HL-60/S4 (cell line): Measurements from ENCODE around the gene RPRD1B.

Experiments used
- in situ Hi-C: fragments of 300-500 bp; cut with MboI; formaldehyde crosslinking; loops from 2 replicates; pipeline ENCODE4 v1.14.3; 2022; ENCODE audit warnings: low sequenced_read_pairs

Gene RPRD1B

DNA sequence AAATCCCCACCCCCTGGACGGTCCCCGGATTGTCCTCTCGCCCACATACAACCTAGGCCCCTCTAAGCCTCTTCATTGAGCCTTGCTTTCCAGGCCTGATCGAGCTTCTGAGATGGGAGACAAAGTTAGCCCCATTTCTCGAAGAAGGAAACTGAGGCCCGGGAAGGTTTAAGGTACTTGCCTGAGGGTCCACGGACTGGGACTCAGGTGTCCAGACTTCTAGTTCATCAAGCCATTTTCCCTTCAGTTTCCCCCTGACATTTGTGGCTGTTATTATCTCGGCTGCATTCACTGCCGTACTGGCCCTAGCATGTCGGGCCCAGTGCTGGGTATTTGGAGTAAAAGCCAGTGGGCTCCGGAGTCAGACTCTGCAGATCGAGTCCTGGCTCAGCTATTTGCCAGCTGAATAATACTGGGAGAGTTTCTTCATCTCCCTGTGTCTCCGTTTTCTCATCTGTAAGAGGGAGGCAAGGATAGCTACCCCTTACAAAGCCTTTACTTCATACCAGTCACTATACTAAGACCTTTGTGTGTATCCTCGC lies 633 bp downstream of the RPRD1B start:
- in situ Hi-C loops, result no loop called here

DNA sequence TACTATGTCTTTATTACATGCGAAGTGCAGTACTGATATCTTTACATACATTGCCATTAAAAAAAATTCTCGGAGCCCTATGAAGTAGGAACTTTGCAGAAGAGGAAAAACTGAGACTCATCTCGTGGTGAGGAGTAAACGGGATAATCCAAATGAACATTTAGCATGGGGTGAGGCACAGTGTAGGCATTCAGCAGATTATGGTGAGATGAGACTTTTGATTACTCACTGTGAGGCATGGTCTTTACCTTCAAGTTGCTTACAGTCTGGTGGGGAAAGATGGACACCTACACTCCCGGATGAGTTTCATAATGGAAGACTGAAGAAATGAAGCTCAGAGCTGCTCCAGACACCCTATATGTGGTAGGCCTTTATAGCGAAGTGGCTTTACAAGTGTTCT lies 1.4 kb downstream of the RPRD1B start:
- in situ Hi-C loops, result no loop called here

DNA sequence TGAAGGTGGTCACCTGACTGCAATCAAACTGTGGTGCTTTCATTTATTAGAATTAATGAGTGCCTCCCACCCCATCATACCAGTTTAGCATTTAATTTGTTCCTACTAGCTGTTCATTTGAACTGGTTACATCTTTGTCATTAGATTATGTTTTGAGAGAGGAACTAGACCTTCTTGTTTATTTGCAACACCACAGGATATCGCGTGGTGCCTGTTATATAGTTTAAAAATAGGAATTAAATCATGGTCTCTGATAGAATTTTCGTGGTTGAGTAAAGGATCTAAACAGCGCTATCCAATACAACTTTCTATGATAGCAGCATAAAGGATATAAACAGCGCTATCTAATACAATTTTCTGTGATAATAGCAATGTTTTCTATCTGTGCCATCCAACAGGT lies 2.8 kb downstream of the RPRD1B start:
- in situ Hi-C loops, result no loop called here

DNA sequence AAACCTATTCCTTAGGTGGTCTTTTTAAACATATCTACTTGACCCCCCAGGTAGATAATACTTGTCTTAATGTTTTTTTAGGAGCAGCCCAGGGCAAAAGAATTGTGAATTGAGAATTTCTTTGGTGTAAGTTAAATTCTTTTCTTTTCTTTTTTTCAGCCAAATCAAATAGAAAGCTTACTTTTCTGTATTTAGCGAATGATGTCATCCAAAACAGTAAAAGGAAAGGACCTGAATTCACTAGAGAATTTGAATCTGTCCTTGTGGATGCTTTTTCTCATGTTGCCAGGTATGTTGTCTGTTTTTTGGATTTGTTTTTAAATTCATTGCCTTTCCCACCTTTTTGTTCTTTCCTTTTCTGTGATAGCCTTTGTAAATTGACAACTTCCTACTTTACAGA lies 6.7 kb downstream of the RPRD1B start:
- in situ Hi-C loops, result no loop called here

GRCh38 chr20:38043512-38044300 lies 10.2 kb downstream of the RPRD1B start:
- in situ Hi-C loops, result no loop called here

GRCh38 chr20:38044685-38045084 lies 11.1 kb downstream of the RPRD1B start:
- in situ Hi-C loops, result no loop called here

- in situ Hi-C loops, result no loop called here
These were observed 13.0 kb downstream of the RPRD1B start for GRCh38 chr20:38046572-38046971.

DNA sequence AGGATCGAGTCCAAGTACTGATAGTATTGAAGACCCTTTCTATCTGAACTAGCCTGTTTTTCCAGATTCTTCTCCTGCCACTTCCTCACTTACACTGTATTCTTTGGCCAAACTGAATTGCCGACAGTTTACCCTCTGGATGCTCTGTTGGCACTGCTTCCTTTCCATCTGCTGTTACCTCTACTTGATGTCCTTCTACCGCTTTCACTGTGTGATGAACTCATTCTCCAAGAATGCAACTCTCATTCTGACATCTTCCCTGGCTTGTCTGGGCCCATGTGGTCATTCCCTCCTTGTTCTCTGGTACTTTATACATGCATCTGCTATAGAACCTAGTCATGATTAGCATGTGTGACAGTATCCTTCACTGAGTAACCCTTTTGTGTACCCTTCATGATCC lies 16.3 kb downstream of the RPRD1B start:
- in situ Hi-C loops, result loop anchor here (25.0 kb wide), 1 partner anchor 263 kb away; the partner anchor contains the start of gene BPI

- in situ Hi-C loops, result loop anchor here (25.0 kb wide), 1 partner anchor 262 kb away; the partner anchor contains the start of gene BPI
These were observed 17.1 kb downstream of the RPRD1B start for GRCh38 chr20:38050686-38051085.

GRCh38 chr20:38052870-38053269 lies 19.3 kb downstream of the RPRD1B start:
- in situ Hi-C loops, result loop anchor here (25.0 kb wide), 1 partner anchor 259 kb away; the partner anchor contains the start of gene BPI

GRCh38 chr20:38054647-38055046 lies 21.1 kb downstream of the RPRD1B start:
- in situ Hi-C loops, result loop anchor here (25.0 kb wide), 1 partner anchor 258 kb away; the partner anchor contains the start of gene BPI

- in situ Hi-C loops, result loop anchor here (25.0 kb wide), 1 partner anchor 257 kb away; the partner anchor contains the start of gene BPI
These were observed 21.7 kb downstream of the RPRD1B start for GRCh38 chr20:38055294-38055693.

DNA sequence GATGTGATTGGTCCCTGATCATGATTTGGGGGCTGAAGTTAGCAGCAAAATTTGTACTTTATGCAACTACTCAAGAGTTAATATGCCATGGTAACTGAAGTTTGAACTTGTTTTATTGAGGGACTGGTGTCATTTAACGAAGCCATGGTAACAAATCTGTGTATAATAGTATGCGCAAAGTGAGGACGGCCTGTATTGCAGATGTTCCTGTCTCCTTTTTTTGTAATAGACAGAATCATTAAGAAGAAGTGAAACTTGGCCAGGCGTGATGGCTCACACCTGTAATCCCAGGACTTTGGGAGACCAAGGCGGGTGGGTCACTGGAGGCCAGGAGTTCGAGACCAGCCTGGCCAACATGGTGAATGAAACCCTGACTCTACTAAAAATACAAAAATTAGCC lies 22.3 kb downstream of the RPRD1B start:
- in situ Hi-C loops, result loop anchor here (25.0 kb wide), 1 partner anchor 256 kb away; the partner anchor contains the start of gene BPI

GRCh38 chr20:38057351-38057972 lies 23.9 kb downstream of the RPRD1B start:
- in situ Hi-C loops, result loop anchor here (25.0 kb wide), 1 partner anchor 255 kb away; the partner anchor contains the start of gene BPI

- in situ Hi-C loops, result loop anchor here (10.0 to 25.0 kb wide), 2 partner anchors 165 to 252 kb away; partner anchors contain the start of gene BPI
These were observed 26.3 kb downstream of the RPRD1B start for GRCh38 chr20:38059832-38060231.

DNA sequence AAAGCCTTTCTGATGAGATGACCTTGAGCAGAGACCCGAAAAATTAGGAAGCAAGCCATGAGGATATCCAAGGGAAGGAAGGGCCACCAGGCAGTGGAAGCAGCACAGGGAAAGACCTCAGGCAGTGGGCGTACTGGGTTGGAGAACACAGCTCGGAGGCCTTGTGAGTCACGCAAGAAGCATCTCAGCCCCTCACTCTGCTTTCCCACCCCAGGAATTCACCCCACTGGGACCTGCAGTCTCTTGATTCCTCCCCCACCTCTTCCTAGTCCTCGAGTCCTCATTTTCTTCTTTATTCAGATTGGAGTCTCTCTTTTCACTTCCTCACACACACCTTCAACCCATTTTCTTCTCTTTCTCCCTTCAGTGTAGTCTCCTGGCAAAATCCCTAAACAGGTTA lies 27.0 kb downstream of the RPRD1B start:
- in situ Hi-C loops, result loop anchor here (10.0 to 25.0 kb wide), 2 partner anchors 164 to 252 kb away; partner anchors contain the start of gene BPI

GRCh38 chr20:38061109-38061508 lies 27.6 kb downstream of the RPRD1B start:
- in situ Hi-C loops, result loop anchor here (10.0 to 25.0 kb wide), 2 partner anchors 164 to 251 kb away; partner anchors contain the start of gene BPI

- in situ Hi-C loops, result loop anchor here (10.0 to 25.0 kb wide), 2 partner anchors 162 to 249 kb away; partner anchors contain the start of gene BPI
These were observed 29.3 kb downstream of the RPRD1B start for GRCh38 chr20:38062890-38063289.

DNA sequence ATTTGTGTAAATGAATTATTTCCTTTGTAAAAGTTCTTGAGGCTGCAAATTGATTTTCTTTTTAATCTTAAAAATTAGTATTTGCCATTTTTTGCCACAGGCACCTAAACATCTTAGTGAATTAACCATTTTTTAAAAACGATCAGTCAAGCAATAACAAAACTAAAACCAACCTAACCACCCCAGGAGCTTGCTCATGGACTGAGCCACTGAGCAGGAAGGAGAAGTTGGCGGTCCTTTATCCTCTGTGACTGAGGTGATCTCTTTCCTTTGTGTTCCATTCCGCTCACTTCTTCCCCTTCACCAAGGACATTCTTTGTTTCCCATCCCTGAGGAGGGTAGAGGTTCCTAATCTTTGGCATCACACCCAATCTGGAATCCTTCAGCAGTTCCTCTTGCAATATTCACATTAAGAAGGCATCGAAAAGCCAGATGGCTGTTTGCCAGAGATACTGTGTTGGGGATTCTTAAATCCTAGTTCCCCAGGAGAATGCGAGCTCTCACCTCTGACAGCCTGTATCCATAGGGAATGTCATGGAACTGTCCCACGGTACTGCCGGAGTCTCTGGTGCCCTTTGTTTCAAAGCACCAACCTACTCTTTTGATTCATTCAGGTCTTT lies 30.5 kb downstream of the RPRD1B start:
- in situ Hi-C loops, result loop anchor here (10.0 to 25.0 kb wide), 2 partner anchors 161 to 248 kb away; partner anchors contain the start of gene BPI

DNA sequence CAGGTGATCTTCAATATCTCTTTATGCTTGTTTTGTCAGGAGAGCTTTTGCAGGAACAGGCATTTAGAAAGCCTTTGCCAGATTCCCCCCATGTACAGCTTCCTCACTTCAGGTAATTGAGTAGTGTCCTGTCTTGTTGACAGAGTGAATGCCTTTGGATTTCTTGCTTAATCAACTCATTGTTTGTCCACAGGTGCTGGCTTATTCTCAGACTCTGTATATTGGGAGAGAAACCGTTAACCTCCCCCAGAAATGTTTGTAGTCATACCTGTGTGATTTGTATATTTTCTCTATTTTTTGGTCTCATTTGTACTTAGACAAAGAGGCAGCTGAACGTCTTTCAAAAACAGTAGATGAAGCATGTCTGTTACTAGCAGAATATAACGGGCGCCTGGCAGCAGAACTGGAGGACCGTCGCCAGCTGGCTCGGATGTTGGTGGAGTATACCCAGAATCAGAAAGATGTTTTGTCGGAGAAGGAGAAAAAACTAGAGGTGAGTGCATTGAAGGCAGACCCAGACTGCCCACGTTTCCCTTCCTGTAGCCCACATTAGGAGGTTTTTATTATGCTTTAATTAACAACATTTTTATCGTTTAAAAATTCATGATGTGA lies 32.3 kb downstream of the RPRD1B start:
- in situ Hi-C loops, result loop anchor here (10.0 to 25.0 kb wide), 2 partner anchors 159 to 246 kb away; partner anchors contain the start of gene BPI
